OCI-LY7 (cell line): ENCODE measurements around the gene IST1.

Experiments used
- EZH2phosphoT487 ChIP-seq: fragments of 200-600 bp; sonication (generic); IDR thresholded peaks from 2 replicates; pipeline ENCODE4 v1.6.1; 2018; ENCODE audit warnings: low read depth, borderline replicate concordance, mild to moderate bottlenecking, mixed run types, antibody characterized with exemption, low read length, moderate library complexity, mixed read lengths
- TF ChIP-seq, protein P1 (sequence below): fragments of 200-600 bp; sonication (generic); conservative IDR thresholded peaks from 2 replicates; pipeline ENCODE4 v1.5.1; 2014; ENCODE audit warnings: mild to moderate bottlenecking, antibody characterized with exemption, low read length, moderate library complexity, mixed read lengths

DNA sequence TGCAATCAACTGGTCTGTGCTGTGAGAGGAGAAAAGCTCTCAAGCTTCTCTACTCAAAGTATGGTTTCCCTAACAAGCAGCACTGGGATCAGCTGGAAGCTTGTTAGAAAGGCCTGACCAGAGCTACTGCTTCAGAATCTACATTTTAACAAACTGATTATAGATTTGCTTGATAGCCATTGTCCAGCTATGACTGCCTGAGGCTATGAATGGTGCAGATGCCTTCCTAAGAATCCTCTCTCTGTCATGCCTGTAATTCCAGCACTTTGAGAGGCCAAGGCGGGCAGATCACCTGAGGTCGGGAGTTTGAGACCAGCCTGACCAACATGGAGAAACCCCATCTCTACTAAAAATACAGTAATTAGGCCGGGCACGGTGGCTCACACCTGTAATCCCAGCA lies 76.2 kb downstream of the IST1 start:
- TF ChIP-seq, protein P1, sequence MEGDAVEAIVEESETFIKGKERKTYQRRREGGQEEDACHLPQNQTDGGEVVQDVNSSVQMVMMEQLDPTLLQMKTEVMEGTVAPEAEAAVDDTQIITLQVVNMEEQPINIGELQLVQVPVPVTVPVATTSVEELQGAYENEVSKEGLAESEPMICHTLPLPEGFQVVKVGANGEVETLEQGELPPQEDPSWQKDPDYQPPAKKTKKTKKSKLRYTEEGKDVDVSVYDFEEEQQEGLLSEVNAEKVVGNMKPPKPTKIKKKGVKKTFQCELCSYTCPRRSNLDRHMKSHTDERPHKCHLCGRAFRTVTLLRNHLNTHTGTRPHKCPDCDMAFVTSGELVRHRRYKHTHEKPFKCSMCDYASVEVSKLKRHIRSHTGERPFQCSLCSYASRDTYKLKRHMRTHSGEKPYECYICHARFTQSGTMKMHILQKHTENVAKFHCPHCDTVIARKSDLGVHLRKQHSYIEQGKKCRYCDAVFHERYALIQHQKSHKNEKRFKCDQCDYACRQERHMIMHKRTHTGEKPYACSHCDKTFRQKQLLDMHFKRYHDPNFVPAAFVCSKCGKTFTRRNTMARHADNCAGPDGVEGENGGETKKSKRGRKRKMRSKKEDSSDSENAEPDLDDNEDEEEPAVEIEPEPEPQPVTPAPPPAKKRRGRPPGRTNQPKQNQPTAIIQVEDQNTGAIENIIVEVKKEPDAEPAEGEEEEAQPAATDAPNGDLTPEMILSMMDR, result no peak
- TF ChIP-seq EZH2phosphoT487, result no peak
